B cell (primary cell): ENCODE data around the gene KSR2. TPM values are rescaled to one million over a fixed set of nuclear protein-coding genes. Genes with fewer than 3 reads are reported as not detected.

ENCODE experiments used
- ATAC-seq: fragments of 200-7000 bp; cut with Tn5 transposase; one replicate; pipeline ENCODE4 v1.10.0; 2021; ENCODE audit warnings: low read depth, mild to moderate bottlenecking, moderate number of reproducible peaks, moderate library complexity
- CTCF ChIA-PET: fragments of 350-600 bp; sonication (Branson Sonifier 250); formaldehyde crosslinking; loops from one replicate; lab custom pipeline; 2021; ENCODE audit warnings: antibody characterized with exemption, inconsistent platforms; lab: Charles Lee
- POLR2A ChIA-PET: fragments of 350-600 bp; sonication (Branson Sonifier 250); formaldehyde crosslinking; loops from one replicate; lab custom pipeline; 2021; ENCODE audit warnings: antibody characterized with exemption; lab: Charles Lee
- DNase-seq: peaks from one replicate; pipeline ENCODE4 v3.0.0; 2013
- H2AFZ ChIP-seq: 2 replicates; pipeline ENCODE4 v1.6.1; 2012; ENCODE audit warnings: mild to moderate bottlenecking, low read depth, low read length; ENCODE audit not compliant: insufficient read depth, poor library complexity, severe bottlenecking
- H3K27ac ChIP-seq, 2 donors: 1 replicate in 1 of 2; 2 replicates in 1 of 2; pipeline ENCODE4 v1.5.1; 2012 to 2013; ENCODE audit warnings: low read length in 2 of 2, mild to moderate bottlenecking in 2 of 2, moderate library complexity in 1 of 2
- H3K27me3 ChIP-seq, 4 experiments: fragments of 200-600 bp in 1 of 4; sonication (generic) in 1 of 4; replicated peaks in 1 of 4; 1 replicate in 2 of 4; 2 replicates in 2 of 4; pipeline versions ENCODE4 v1.6.1 to v1.7.0; 2013 to 2016; ENCODE audit warnings: low read length in 3 of 4, mild to moderate bottlenecking in 2 of 4, mixed read lengths in 1 of 4, moderate library complexity in 1 of 4; ENCODE audit not compliant: insufficient read depth in 4 of 4, control insufficient read depth in 3 of 4; ENCODE audit errors: control extremely low read depth in 1 of 4
- H3K36me3 ChIP-seq, 2 experiments: replicated peaks in 1 of 2; 1 replicate in 1 of 2; 2 replicates in 1 of 2; pipeline versions ENCODE4 v1.6.1 to v1.7.1; 2013; ENCODE audit warnings: low read length in 1 of 2; ENCODE audit not compliant: insufficient read depth in 2 of 2, control insufficient read depth in 1 of 2; ENCODE audit errors: control extremely low read depth in 1 of 2, extremely low read depth in 1 of 2
- H3K4me1 ChIP-seq, 2 donors: fragments of 200-600 bp in 1 of 2; sonication (generic) in 1 of 2; 1 replicate in 1 of 2; 2 replicates in 1 of 2; pipeline versions ENCODE4 v1.5.1 to v1.6.1; 2013 to 2017; ENCODE audit warnings: low read length in 2 of 2; ENCODE audit not compliant: control insufficient read depth in 2 of 2, insufficient read depth in 2 of 2
- H3K4me2 ChIP-seq: replicated peaks from 2 replicates; pipeline ENCODE3; 2012; ENCODE audit warnings: mild to moderate bottlenecking, low read depth, low read length; ENCODE audit not compliant: poor library complexity, severe bottlenecking
- H3K4me3 ChIP-seq, 5 experiments: fragments of 200-600 bp in 1 of 5; sonication (generic) in 1 of 5; 1 replicate in 3 of 5; 2 replicates in 2 of 5; pipeline versions ENCODE4 v1.5.1 to v1.7.0; 2011 to 2016; ENCODE audit warnings: low read length in 4 of 5, mild to moderate bottlenecking in 4 of 5, low read depth in 2 of 5, control low read depth in 1 of 5, moderate library complexity in 1 of 5; ENCODE audit not compliant: insufficient read depth in 1 of 5; ENCODE audit errors: control extremely low read depth in 1 of 5, extremely low read depth in 1 of 5
- H3K79me2 ChIP-seq: fragments of 200-600 bp; sonication (generic); one replicate; pipeline ENCODE4 v1.6.0; 2016; ENCODE audit warnings: low read length; ENCODE audit not compliant: control insufficient read depth, insufficient read depth
- H3K9ac ChIP-seq: fragments of 200-600 bp; sonication (generic); 2 replicates; pipeline ENCODE4 v1.6.1; 2017; ENCODE audit warnings: mild to moderate bottlenecking, low read length, moderate library complexity
- H3K9me3 ChIP-seq, 3 donors: one replicate each; pipeline versions ENCODE4 v1.6.1 to v1.7.1; 2013; ENCODE audit warnings: low read length in 2 of 3; ENCODE audit not compliant: control insufficient read depth in 2 of 3, insufficient read depth in 1 of 3; ENCODE audit errors: control extremely low read depth in 1 of 3
- H4K20me1 ChIP-seq: 2 replicates; pipeline ENCODE4 v1.6.0; 2012; ENCODE audit warnings: mild to moderate bottlenecking, low read length; ENCODE audit not compliant: insufficient read depth, control insufficient read depth, poor library complexity, severe bottlenecking
- H3K27ac Mint-ChIP-seq: one replicate; pipeline ENCODE4 v1.8.0; 2021; ENCODE audit warnings: mixed read lengths
- H3K27me3 Mint-ChIP-seq: one replicate; pipeline ENCODE4 v1.8.0; 2021; ENCODE audit warnings: mixed read lengths
- H3K4me1 Mint-ChIP-seq: one replicate; pipeline ENCODE4 v1.8.0; 2021; ENCODE audit warnings: mixed read lengths
- H3K4me3 Mint-ChIP-seq: one replicate; pipeline ENCODE4 v1.8.0; 2021; ENCODE audit warnings: mixed read lengths
- H3K9me3 Mint-ChIP-seq: one replicate; pipeline ENCODE4 v1.8.0; 2022; ENCODE audit warnings: mixed read lengths; ENCODE audit not compliant: insufficient read depth
- CTCF ChIP-seq: fragments of 200-600 bp; IDR thresholded peaks from one replicate; pipeline ENCODE4 v1.8.0; 2022; ENCODE audit warnings: antibody characterized with exemption, mild to moderate bottlenecking
- EZH2 ChIP-seq: IDR thresholded peaks from 2 replicates; pipeline ENCODE4 v1.6.1; 2012; ENCODE audit warnings: borderline replicate concordance, low read depth, mild to moderate bottlenecking, moderate library complexity, low read length; ENCODE audit not compliant: insufficient read depth, poor library complexity, severe bottlenecking
- WGBS: methylation state at CpG from one replicate; pipeline ENCODE4 v1.1.5; 2013; ENCODE audit warnings: missing lambda C conversion rate; ENCODE audit not compliant: insufficient coverage; 5-methylcytosine and 5-hydroxymethylcytosine counted together
- intact Hi-C: fragments of 100-400 bp; cut with micrococcal nuclease; formaldehyde crosslinking; loops from one replicate; pipeline ENCODE4 v1.10.0; 2022
- polyA plus RNA-seq: library from polyadenylated mRNA; depleted of rRNA; stranded (reverse); fragments of >200 nt; gene quantifications from 2 replicates; pipeline ENCODE4 v1.2.3, GENCODE V29; 2012
- total RNA-seq, 2 donors: library from RNA; stranded (reverse); fragments of 120-200 nt in 1 of 2; gene quantifications; 1 replicate in 1 of 2; 2 replicates in 1 of 2; pipeline versions ENCODE4 v1.2.3 to v1.2.4, GENCODE V29; 2013 to 2022

The KSR2 gene
- total and polyA plus RNA-seq, 2 donors (not counting 1 experiment from before 2014, with no cell fraction given): not detected

DNA sequence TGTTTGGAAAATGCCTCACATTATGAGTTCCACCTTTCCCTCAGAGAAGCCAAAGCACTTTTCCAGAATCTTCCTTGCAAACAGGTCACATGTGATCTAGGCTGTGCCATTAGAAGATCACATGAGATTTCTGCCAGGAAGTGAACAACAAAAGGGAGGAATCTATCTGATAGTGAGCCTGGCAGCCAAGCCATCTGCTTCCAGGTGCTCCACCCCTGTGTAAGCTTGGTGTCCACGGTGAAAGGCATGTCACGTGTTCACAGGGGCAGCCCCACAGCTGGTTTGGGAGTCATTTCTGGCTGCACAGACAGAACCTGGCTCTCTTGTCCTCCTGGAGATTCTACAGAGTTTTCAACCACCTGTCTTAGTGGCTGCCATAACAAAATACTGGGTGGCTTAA is 3.5 kb upstream of the KSR2 start:
- POLR2A ChIA-PET: no interaction called here
- no peak for DNase-seq
- ATAC-seq: no peak
- H3K27me3 ChIP-seq: peaks cover 0 to 17% (median 8%) of the 10 kb centered on the region in 4 experiments
- H3K27ac ChIP-seq: no peak overlapping the region
- 90% methylated on average over 2 of the region's 2 CpGs for WGBS
- intact Hi-C loops: no loop called here
- H4K20me1 ChIP-seq: no peaks in the 10 kb centered on the region
- H3K79me2 ChIP-seq: no peaks in the 10 kb centered on the region
- H3K4me3 ChIP-seq: no peak overlapping the region
- Mint-ChIP-seq H3K27ac (no peak overlapping the region), H3K4me1 (peaks cover 5% of the 10 kb centered on the region), H3K27me3 (peaks cover 49% of the 10 kb centered on the region), H3K4me3 (no peak overlapping the region), H3K9me3 (peaks cover 12% of the 10 kb centered on the region)
- TF ChIP-seq EZH2 (no peak), CTCF (no peak)
- no peaks in the 10 kb centered on the region for H3K36me3 ChIP-seq
- no peak overlapping the region for H3K9ac ChIP-seq
- peaks cover 0 to 14% (median 7%) of the 10 kb centered on the region in 3 donors for H3K9me3 ChIP-seq
- no peak overlapping the region for H2AFZ ChIP-seq
- H3K4me1 ChIP-seq: peaks cover 8 to 9% of the 10 kb centered on the region in 2 donors
- CTCF ChIA-PET: no interaction called here
- H3K4me2 ChIP-seq: no peak overlapping the region

DNA sequence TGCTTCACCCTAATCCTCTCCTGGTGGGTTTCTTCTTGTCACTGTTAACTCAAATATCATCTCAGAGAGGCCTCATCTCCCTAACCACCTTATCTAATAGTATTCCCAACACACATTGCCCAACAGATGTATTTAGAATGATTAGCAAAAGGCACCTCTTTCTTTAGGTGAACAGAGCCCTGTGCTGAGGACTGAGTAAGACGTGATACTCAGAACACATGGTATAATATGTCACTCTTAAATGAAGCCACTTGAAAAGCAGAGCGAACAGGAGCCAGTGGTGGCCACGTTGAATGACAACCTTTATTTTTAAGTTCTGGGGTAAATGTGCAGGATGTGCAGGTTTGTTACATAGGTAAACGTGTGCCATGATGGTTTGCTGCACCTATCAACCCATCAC is 1.5 kb upstream of the KSR2 start:
- Histone ChIP-seq H2AFZ (no peak overlapping the region), H3K27ac (no peak overlapping the region), H3K79me2 (no peaks in the 10 kb centered on the region), H3K9ac (no peak overlapping the region), H3K27me3 (peaks cover 0 to 29% (median 10%) of the 10 kb centered on the region in 4 experiments), H3K4me1 (peaks cover 8 to 9% of the 10 kb centered on the region in 2 donors), H3K36me3 (no peaks in the 10 kb centered on the region), H3K4me2 (no peak overlapping the region), H4K20me1 (no peaks in the 10 kb centered on the region), H3K4me3 (no peak overlapping the region), H3K9me3 (peaks cover 0 to 14% (median 7%) of the 10 kb centered on the region in 3 donors)
- no peak for ATAC-seq
- WGBS: no CpG with 5 or more reads among the region's 4 CpGs
- TF ChIP-seq EZH2: no peak
- no peak for TF ChIP-seq CTCF
- CTCF ChIA-PET: no interaction called here
- Mint-ChIP-seq H3K9me3 (peaks cover 11% of the 10 kb centered on the region), H3K4me1 (peaks cover 7% of the 10 kb centered on the region), H3K27ac (no peak overlapping the region), H3K4me3 (peak overlapping the region; percentile 23), H3K27me3 (peaks cover 63% of the 10 kb centered on the region)
- POLR2A ChIA-PET: no interaction called here
- DNase-seq: no peak
- intact Hi-C loops: no loop called here
